Suppressor macrophage treated with lipopolysaccharide for 1 hour (primary cell): ENCODE measurements around the gene KMT2B.
"Not testable (repeated sequence)": the region's sequence is repeated elsewhere in the genome, so short reads cannot be mapped to it uniquely, and the experiment has no call there.

Experiments used
- DNase-seq, 3 donors: peaks; one replicate each; pipeline ENCODE4 v3.0.0-alpha.2; 2020 to 2022

KMT2B gene

DNA sequence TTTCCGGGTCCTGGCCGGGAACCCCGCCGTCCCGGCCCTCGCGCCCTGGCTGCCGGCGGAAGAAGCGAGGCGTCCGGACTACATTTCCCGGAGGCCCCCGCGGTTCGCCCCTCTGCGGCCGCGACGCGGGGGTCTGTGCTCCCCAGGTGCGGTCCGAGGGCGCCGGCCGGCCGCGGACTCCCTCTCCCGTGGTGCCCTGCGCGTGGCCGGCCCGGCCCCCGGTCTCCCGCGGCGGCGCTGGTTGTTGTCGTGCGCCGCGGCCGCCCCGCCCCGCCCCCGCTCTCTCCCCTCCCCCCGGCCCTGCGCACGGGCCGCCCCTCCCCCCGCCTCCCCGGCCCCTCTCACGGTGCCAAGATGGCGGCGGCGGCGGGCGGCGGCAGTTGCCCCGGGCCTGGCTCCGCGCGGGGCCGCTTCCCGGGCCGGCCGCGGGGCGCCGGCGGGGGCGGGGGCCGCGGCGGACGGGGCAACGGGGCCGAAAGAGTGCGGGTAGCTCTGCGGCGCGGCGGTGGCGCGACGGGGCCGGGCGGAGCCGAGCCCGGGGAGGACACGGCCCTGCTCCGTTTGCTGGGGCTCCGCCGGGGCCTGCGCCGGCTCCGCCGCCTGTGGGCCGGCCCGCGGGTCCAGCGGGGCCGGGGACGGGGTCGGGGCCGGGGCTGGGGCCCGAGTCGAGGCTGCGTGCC lies at the start of gene KMT2B:
TSS of gene KMT2B (plus strand) at position 339 of the 680 bp plus-strand sequence. CDS start at position 355, 16 bp downstream.
- DNase-seq = peak in 1 of 3 donors; percentile 94

- no peak for DNase-seq
Observed at GRCh38 chr19:35669566-35669965, 48.2 kb upstream of the KMT2B start.

DNA sequence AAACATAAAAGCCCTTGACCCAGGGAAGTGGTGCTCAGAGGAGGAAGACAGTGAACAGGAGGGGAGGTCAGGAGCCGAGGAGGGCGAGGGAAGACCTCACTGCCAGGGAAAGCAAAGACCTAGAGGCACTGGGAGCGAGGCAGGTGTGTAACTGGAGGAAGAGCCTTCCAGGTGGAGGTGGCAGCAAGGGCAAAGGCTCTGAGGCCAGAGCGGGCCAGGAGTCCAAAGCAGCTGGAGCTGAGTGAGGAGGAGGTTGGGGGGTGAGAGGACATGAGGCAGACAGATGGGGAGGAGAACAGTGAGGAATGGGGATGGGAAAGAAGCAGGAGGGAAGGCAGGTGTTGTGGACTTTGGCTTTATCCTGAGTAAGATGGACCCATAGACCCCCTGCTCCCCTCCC lies 47.8 kb upstream of the KMT2B start:
- DNase-seq = no peak

DNA sequence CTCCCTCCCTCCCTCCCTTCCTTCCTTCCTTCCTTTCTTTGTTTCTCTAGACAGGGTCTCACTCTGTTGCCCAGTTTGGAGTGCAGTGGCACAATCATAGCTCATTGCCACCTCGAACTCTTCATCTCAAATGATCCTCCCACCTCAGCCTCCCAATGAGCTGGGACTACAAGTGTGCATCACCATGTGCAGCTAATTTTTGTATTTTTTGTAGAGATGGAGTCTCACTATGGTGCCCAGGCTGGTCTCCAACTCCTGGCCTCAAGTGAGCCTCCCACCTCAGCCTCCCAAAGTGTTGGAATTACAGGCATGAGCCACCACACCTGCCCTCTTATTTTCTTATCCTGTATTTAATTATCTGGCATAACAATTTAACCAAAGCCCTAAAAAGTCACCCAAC lies 47.1 kb upstream of the KMT2B start:
- no peak for DNase-seq

DNA sequence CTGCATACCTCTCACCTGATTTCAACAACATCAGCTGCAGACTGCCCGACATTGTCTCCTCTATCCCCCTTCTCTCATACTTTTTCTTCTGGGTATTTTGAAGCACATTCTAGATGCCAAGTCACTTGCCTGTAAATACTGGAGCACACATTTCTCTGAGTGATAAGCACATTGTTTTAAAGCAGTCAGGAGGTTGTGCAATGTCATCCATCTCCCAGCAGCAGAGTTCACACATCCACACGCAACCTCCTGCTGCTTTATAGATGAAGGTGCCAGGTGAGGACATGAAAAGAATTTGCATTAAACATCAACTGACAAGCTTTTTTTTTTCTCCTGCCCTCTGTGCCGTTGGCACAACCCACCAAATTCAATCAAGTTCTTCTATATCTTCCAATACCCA lies 46.0 kb upstream of the KMT2B start:
- no peak for DNase-seq

DNA sequence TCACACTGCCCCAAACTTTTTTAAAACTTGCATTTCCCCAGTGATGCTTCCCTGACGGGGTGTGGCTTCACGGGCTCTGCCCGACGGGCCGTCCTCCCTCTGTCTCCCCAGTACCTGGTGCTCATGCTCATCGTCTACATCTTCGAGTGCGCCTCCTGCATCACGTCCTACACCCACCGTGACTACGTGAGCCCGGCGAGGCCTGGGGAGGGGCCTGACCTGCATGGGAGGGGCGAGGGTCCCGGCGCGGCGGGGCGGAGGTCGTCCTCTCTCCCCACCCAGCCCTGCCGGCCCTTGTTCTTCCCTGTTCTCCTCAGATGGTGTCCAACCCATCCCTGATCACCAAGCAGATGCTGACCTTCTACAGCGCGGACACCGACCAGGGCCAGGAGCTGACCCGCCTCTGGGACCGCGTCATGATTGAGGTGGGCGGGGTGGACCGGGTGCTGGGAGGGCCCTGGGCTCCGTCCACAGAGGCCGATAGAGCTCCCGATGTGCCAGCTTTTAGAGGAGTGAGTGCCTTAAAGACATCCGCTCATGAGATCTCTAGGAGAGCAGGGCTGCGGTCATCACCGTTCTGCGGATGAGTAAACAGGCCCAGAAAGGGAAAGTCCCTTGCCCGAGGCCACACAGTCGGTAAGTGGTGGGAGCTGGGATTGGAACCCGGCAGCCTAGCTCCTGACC lies 44.5 kb upstream of the KMT2B start:
- DNase-seq = peak; percentile 68 to 77 (median 74)

- DNase-seq = no peak
Observed at GRCh38 chr19:35675589-35676140, 42.1 kb upstream of the KMT2B start.

DNA sequence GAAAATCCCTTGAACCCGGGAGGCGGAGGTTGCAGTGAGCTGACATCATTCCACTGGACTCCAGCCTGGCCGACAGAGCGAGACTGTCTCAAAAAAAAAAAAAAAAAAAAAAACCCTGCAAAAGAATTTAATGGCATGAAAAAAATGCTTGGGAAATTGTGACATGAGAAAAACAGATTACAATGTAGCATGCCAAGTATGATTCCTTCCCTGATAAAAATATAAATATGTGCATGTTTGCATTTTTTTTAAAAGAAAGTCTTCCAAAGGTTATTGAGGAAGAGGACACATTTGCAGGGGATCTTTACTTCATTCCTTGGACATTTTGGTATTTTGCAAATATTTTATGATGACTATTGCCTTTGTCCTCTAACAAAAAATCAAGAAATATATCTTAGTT lies 28.0 kb upstream of the KMT2B start:
- no peak for DNase-seq

DNA sequence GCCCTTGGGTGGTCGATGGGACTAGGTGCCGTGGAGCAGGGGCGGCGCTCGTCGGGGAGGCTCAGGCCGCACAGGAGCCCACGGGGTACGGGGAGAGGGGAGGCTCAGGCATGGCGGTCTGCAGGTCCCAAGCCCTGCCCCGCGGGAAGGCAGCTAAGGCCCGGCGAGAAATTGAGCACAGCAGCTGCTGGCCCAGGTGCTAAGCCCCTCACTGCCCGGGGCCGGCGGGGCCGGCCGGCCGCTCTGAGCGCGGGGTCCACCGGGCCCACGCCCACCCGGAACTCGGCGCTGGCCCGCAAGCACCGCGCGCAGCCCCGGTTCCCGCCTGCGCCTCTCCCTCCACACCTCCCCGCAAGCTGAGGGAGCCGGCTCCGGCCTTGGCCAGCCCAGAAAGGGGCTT lies 26.7 kb upstream of the KMT2B start:
- DNase-seq = not testable (repeated sequence)

GRCh38 chr19:35692010-35692409 lies 25.8 kb upstream of the KMT2B start:
- no peak for DNase-seq

- no peak for DNase-seq
Observed at GRCh38 chr19:35693422-35693821, 24.4 kb upstream of the KMT2B start.

- DNase-seq = peak; percentile 90 to 93 (median 92)
Observed at GRCh38 chr19:35693835-35694599, 23.8 kb upstream of the KMT2B start.

GRCh38 chr19:35695895-35696422 lies 21.8 kb upstream of the KMT2B start:
- no peak for DNase-seq

GRCh38 chr19:35696835-35697234 lies 21.0 kb upstream of the KMT2B start:
- no peak for DNase-seq

DNA sequence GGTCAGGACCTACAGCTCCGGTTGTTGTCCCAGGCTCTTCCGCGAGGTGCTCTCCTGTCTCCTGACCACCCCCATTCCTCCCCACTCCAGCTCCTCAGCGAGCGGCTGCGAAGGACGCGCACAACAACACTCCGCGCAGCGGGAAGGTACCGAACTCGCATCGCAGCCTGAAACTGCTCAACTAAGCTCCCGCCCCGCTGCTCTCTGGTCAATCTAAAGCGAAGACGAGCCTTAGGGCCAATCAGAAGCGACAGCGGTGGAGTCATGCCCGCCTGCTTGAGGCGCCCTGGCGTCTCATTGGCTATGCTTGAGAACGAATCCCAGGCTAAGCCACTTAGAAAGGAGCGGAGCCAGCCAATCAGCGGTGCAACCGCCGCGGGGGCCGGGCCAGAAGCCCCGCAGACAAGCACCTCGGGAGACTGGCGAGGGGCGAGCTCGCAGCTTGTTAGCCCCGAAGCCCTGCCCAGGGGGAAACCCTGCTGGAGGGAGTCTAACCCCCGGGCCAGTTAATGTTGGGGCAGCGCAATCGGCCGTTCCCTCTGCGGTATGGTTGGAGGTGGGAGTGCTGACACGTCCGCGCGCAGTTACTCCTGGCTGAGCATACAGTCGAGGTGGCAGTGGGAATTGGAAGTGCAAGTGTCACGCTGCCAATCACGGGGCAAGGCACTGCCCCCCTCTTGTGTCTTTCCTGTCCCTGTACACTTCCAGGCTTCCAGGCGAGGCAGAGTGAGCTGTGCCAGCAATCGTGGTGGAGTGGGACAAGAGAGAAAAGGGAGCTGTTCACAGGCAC lies 15.4 kb upstream of the KMT2B start:
- DNase-seq = peak; percentile 96 to 98 (median 98)

GRCh38 chr19:35703343-35703742 lies 14.5 kb upstream of the KMT2B start:
- DNase-seq = no peak

GRCh38 chr19:35704218-35704617 lies 13.6 kb upstream of the KMT2B start, which contains the start of gene ZBTB32:
Gene ZBTB32 (plus strand): TSS chr19:35704558. CDS start chr19:35714627, 10,069 bp downstream.
- DNase-seq = peak; percentile 42 to 60 (median 52)

DNA sequence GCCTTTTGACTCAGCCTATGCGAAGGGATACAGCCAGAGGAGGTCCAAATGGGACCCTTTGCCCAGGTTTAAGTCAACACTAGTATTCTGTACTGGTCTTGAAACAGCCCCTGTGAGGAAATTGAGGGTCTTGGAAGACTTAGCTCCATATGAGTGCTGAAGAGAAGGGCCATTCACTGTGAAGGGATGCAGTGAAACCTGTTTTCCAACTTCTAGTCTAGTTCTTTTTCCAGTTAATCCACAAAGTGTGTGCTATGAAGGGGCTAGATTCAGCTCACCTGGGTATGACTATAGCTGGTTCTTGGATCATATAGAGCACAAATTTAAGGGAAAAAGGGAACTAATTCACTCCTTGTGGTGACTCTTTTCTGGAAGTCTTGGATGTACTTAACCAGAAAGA lies 9.4 kb upstream of the KMT2B start:
- no peak for DNase-seq

DNA sequence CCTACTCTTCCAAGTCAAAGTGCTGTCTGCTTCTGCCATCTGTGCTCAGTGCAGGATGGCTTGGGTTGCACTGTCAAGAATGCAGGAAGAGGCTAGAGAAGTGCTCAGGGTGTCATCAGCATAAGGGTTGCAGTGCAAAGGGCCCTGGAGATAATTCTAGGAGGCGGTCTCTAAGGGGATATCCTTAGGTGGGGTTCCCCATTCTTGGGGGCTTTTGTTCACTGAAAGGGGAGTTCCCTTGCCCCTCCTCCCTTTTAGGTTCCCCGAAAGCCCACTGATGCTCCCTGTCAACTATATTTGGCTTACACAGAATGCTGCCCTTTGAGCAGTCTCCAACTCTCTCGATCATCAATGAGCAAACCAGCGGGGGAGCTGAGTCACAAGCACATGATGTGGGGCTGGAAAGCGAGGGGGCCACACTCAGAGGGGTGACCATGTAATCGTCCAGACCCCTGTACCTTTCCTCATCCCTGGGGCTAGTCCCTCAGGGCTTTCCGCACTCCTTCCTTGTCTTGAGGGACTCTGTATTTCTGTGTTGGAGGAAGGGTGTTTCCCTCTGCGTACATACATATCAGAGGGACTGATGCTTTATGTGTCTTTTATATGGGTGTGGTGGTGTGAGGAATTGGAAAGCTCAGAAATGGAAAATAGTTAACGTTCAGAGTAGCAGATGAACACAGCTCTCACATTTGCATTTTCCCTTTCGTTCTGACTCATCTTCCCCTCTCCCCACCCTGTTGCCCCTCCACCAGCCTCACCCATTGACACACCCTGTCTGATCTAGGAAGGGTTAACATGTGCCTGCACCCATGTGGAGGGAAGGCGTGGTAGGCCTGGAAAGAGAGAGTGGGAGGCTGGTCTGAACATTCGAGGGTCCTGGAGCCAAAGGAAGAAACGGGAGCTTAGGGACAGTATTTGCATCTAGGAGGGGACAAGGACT lies 6.7 kb upstream of the KMT2B start:
- peak; percentile 36 to 63 (median 37) for DNase-seq

DNA sequence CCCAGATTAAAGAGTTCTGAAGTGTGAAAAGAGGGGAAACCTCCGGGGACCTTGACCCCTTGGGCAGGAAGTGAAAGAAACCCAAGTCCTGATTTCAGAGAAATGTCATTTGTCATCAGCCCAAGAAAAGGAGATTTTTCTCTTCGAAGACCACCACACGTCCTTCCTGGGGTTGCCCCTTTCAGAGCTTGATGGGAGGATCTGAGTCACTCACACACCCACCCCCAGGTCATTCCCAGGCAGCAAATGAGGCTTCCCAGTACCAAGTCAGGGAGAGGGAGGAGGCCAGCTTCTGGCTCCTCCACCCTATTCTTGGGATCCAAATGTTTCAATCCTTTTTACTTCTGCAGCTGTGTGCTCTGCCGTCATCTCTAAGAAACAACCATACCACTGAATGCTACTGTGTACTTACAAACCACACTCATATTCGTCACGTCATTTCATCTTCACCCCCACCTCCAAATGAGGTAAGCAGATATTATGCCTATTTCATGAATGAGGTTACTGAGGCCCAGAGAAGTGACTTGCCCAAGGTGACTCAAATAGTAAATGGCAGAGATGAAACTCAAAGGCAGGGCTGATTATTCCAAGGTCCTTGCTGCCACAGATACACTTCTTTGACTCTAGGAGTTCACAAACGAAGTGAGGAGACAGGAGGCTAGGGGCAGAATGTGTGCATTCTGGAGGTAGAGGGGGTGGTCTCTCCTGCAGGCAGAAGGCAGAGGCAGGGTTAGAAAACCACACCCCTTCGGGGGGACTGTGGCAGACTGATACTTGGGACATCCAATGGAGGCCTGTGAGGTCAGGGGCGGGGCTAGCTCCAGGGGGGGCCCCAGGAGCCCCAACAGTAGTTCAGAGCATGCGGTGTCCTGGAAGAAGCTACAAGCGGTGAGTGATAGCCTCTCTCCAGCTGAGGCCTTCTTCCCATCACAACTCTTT lies 5.0 kb upstream of the KMT2B start:
- peak in 2 of 3 donors; percentile 18 to 59 for DNase-seq
